SH-SY5Y (cell line): ENCODE measurements around the gene CPA3.

Experiments
- GATA2 ChIP-seq: IDR thresholded peaks from 2 replicates; pipeline ENCODE4 v1.6.1; 2011; ENCODE audit warnings: mild to moderate bottlenecking, low read depth, low read length
- GATA3 ChIP-seq: IDR thresholded peaks from 2 replicates; pipeline ENCODE4 v1.6.1; 2011; ENCODE audit warnings: low read depth, mild to moderate bottlenecking, low read length, moderate library complexity

DNA sequence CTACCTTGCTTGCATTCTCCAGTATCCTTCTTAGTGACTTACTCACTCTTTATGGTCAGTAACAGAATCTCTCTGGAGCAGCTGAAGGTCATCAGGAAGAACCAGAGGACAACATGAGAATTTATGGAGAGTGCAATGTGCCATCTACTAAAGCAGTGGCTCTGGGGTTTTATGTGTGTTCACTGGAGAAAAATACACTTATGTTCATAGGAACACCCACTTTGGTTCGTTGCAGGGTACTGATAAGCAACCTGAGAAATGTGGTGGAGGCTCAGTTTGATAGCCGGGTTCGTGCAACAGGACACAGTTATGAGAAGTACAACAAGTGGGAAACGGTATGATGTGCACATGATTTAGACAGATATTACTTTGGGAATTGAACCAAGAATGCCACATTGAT, 24.6 kb upstream of the CPA3 start:
- no peak for TF ChIP-seq GATA2
- no peak for TF ChIP-seq GATA3
